CD4-positive, alpha-beta T cell treated with Interleukin-17A for 4 hours (primary cell): ENCODE measurements around the gene AGBL4.
"Not testable (repeated sequence)": the region's sequence is repeated elsewhere in the genome, so short reads cannot be mapped to it uniquely, and the experiment has no call there.

Experiments used
- DNase-seq: peaks from one replicate; pipeline ENCODE4 v3.0.0-alpha.2; 2020; ENCODE audit warnings: mixed read lengths

The AGBL4 gene

DNA sequence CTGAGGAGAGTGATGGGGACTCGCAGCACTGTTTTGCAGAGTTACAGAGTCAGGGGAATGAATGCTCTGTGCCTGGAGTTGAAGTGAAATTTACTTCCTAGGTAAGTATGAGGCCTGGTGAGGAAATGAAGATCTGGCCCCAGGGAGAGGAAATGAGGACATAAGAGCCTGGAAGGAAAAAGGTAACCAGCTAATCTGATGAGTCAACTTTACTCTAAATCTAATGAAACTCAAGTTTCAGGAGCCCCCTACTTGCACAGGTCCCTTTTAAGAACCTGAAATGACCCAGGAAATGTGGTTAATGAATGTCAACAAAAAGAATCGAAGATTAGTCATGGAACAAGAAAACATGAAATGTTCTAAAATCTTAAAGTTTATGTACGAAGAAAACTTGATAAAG lies 599.0 kb downstream of the AGBL4 start:
- no peak for DNase-seq

DNA sequence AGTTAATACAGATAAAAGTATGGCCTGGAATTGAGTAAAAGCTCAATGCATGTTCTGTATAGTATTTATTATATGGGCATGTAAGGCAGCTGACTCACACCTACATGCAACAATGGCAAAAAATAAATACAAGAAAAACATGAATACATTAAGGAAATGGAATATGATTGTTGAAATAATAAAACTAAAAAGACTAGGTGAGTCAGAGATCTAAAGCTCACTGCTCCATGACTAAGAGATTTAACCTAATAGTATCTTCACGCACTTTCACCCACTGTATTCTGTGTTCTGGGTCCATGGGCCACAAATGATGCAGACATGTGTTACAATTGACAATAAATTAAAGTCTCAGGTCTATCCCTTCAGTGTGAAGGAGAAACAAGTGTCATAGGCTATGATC lies 607.0 kb downstream of the AGBL4 start:
- no peak for DNase-seq

DNA sequence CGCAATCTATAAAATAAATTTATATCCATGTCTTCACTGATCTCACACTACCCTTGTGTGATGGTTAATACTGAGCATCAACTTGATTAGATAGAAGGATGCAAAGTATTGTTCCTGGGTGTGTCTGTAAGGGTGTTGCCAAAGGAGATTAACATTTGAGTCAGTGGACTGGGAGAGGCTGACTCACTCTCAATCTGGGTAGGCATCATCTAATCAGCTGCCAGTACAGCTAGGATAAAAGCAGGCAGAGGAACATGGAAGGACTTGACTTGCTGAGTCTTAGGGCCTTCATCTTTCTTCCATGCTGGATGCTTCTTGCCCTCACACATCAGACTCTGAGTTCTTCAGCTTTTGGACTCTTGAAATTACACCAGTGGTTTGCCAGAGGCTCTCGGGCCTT lies 615.4 kb downstream of the AGBL4 start:
- no peak for DNase-seq

DNA sequence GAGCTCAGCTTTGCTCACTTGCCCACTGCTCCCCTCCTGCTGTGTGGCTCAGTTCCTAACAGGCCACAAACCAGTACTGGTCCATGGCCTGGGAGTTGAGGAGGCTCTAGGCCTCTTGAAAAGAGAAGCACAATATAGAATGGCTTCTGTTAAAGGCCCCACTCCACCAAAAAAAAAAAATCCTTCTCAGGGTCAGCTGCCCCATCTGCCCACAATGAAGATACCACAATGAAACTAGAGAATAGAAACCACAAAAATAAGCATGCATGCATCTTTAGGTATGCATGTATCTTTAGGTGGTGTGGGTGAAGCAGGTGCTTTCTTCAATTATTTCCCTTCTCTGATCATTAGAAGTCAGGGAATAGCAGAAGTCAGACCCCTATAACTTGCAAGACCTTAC lies 626.7 kb downstream of the AGBL4 start:
- DNase-seq: no peak

DNA sequence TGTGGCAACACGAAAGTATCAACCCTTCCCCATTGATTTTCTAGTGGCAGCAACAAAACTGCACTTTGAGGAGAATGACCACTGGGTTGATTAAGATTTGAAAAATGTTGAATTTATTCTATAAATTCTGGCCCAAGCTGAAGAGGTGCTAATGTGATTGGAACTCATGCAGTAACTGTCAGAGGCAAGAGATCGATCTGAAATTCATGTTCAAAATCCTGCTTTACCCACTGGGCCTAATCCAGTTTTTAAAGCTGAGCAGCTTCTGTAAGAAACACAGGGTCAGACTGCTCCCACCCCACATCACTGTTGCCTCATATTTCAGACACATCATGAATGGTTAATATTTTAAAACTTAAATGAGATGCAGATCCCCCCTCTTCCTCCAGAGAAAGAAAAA lies 629.6 kb downstream of the AGBL4 start:
- DNase-seq: no peak

DNA sequence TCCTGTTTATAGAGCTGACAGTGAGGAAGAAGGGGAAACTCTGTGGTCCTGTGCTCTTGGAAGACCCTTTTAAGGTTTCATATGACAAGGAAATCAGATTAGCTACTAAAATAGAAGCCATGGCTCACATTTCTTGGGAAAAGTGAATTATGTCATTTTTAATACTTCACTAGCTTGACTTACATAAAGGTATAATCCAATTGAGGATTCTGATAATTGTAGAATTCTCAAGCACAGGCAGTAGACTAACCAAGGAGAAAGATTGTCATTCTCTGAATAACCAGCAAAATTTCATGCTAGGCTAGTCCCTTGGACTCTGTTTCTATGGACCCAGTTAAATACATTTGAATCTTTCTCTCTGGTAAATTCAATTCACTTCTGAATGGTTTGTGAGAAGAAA lies 634.1 kb downstream of the AGBL4 start:
- no peak for DNase-seq

DNA sequence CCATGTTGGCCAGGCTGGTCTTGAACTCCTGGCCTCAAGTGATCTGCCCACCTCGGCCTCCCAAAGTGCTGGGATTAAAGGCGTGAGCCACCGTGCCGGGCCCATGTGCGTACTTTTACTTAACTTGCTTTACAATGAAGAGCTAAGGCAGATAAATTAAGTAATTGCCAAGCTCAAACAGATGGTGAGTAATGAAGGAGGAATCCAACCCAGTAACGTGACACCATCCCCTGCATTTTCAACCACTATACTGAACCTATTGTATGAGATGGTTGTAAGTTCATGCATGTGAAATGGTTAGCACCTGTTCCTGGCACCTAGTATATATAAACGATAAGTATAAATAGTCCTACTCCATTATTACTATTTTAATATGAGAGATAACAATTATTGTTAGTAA lies 659.1 kb downstream of the AGBL4 start:
- no peak for DNase-seq

DNA sequence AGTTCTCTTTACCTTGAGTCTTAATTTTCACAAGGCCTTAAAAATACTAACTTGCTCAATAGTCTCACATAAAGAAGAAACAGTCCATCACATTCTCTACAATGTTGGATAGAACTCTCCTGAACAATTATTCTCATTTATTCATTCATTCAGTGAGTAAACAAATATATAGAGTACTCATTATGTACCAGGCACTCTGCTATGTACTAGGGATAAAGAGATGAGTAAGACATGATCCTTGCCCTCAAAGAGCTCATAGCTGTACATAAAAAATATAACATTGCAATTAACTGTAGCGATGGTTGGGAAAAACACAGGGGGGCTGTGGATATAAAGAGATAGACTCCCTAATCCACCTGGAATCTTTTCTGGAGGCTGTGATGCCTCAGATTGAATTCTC lies 660.1 kb downstream of the AGBL4 start:
- DNase-seq: no peak

DNA sequence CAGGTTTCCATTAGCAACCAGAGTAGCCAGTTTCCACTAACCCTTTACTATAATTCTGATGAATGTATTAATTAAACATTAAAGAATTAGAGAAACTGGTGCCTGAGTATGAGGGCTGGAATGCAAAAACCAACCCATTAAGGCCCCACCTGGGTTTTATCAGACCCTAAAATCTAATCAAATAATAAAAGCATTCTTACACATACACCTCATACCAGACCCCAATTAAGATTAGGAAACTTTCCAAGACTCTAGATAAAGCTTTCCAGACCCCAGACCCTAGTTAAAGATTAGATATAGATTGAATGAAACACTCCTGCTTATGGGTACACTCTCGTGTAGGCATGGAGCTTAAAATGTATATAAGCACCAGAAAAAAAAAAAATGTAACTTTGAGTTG lies 665.7 kb downstream of the AGBL4 start:
- DNase-seq: no peak

DNA sequence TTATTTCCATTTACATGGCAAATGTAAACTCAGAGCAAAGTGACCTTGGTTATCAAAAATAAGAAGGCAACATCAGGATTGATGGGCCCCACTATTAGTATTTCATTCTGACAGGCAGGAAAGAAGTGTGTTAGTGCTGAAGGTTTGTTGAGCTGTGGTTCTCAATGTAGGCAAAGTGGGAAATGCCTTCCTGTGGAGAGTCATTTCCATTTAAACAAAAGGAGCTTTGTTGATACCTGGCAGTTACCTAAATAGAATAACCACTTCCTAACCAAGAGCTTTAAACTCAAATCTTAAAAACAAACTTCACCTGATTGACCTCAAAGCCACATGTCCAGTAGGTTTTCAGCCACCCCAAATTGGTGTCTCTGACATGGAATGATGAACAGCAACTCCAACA lies 667.2 kb downstream of the AGBL4 start:
- DNase-seq: no peak

DNA sequence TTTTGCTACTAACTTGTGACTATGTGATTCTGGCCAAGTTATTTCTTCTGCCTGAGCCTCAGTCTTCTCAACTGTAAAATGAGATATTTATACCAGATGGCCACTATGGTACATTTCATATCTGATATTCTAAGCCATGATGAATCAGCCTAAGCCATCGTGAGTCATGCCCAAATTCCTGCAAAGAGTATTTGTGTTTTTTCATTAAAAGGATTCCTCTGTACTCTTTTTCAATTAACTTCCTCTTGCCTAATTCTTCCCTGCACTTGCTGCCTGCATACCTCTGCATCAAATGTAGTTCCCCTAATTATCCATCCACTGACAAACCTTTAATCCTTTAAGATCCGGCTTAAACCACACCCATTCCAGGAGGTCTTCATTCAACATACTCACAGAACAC lies 672.0 kb downstream of the AGBL4 start:
- DNase-seq: no peak

DNA sequence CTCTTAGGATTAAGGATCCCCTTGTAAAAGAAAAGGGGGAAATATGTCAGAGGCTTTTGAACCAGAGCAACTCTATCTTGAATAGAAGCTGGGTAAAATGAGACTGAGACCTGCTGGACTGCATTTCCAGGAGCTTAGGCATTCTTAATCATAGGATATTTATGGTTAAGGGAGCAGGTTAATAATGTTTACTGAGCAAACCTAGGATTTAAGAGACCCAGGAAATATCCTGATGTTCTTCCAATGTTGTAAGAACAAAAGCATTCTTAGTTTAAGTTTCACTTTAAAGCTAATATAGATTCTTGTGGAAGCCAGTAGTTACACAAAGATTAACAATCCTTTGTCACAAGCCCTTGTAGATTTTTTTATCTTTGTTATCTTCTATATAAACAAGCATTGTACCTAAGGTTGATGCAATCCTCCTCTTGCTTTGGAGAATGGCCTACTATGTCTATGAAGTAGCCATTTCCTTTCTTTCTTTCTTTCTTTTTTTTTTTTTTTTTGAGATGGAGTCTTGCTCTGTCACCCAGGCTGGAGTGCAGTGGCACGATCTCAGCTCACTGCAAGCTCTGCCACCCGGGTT lies 676.9 kb downstream of the AGBL4 start:
- no peak for DNase-seq

DNA sequence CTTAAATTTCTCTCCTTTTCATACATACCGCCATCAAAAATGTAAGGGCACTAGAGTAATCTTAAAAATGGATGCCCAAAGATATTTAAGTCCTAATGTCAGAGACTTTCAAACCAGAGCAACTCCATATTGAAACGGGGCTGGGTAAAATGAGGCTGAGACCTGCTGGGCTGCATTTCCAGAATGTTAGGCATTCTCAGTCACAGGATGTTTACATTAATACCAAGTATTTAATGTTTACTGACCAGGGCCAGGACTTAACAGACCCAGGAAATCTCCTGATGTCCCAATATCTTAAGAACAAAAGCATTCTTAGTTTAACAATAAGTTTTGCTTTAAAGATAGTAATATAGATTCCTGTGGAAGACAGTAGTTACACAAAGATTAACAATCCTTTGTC lies 683.2 kb downstream of the AGBL4 start:
- no peak for DNase-seq

DNA sequence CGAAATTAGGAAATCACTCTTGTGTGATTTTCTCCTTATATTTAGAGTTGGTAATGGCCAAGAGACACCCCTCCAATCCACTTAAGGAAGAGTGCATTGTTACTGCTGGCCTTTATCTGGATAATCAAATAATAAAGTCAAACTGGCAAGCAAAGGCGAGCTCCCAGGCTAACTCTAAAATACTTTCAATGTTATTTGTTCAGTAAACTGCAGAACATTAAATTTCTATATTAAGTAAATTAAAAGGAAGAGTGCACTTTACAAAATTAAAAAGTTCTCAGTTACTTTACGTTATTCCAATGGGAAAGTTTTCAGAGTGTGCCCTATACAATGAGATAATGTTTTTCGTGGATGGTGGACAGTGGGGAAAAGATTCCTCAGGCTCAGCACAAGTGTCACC lies 684.7 kb downstream of the AGBL4 start:
- DNase-seq: no peak

DNA sequence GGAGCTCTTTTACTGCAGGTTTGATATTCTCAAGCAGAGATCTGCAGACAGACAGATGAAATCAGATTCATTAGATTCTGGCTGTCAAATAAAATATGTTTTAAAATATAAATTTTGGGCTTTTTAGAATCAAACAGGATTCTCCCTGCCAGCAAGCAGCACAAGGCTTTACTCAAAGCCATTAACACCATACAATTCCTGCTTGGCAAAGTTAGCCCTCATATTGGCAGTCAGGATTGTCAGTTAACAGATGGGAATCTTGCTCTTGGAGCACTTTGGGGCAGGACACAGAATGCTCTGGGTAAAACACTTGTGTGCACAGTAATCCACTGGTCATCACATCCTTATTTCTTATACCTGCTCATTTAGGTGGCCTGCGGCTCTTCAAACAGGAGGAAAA lies 686.5 kb downstream of the AGBL4 start:
- no peak for DNase-seq

DNA sequence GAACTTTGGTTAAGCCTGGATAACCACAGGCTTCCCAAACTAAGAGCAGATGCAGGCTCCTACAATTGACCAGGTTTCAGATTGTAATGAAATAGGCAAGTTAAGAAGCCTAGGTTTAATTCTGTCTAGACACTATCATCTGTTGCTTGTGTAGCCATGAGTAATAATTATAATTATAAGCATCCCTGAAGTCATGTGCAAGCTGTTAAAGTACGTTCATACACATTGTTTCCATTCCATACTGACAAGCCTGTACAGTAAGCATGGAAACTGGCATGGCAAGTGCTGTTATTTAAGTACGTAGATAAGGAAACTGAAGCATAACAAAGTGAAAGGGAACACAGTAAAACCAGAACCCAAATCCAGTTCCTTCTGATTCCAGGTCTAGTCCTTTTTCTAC lies 689.8 kb downstream of the AGBL4 start:
- DNase-seq: no peak

DNA sequence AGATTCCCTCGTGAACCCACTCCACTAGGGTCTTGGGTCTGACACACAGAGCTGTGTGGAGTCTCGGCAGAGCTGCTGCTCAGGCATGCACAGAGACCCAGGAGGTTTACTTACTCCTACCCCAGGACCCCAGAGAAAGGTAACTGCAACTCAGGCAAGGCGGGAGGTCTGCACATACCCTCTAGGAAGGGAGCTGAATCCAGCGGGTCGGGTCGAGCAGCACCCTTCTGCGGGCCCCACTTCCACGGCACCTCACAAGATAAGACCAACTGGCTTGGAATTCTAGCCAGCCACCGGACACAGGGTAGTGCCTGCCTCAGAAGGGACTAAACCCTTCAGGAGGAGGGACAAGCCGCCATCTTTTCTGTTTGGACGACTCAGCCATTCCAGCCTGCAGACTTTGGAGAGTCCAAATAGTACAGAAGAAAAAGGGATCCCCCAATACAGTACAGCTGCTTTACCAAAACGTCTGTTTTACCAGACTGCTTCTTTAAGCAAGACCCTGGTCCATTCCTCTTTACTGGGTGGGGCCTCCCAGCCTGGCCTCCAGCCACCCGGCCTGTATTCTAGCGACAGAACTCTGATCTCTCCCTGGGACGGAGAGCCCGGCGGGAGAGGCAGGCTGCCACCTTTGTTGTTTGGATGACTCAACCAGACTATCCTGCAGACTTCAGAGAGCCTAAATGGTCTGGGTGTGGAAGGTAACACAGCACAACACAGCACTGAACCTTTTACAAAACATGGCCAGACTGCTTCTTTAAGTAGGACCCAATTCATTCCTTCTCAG lies 692.5 kb downstream of the AGBL4 start:
- no peak for DNase-seq

DNA sequence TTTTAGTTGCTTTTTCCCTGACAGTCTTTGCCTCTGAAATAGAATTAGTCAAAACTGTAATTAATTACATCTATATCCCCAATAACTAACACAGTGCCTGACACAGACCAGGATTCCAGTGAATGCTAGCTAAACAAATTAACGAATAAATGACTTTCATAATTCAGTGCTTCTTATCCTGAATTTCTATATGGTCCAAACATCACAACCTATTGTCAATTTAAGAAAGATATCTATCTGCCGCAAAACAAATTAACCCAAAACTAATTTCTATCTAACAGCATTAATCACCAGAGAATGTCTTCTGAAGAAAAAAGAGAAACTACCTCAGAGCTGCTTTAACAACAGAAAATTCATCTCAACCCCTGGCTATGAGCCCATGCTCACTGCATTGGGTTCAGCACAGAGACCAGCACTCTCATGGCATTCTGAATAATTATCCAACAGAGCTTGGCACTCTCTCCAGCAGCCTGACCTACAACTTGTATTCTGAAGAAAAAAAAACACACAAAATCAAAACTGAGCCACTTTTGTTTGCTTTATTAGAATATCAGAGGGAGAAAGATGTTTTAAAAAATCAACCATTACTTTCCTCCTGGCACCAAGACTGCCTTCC lies 699.7 kb downstream of the AGBL4 start:
- DNase-seq: no peak

DNA sequence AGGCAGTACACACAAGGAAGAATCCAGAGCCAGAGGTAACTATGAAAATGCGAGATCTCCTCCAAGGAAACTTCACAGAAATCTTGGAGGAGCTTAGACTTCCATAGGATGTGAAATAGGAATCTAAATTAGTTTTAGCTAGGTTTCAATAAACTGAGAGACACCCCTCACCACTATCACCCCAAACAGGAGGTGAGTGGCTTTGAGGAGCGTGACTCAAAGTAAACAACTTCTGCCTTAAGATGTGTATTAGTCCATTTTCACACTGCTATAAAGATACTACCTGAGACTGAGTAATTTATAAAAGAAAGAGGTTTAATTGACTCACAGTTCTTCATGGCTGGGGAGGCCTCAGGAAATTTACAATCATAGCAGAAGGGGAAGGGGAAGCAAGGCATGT lies 703.3 kb downstream of the AGBL4 start:
- DNase-seq: not testable (repeated sequence)

DNA sequence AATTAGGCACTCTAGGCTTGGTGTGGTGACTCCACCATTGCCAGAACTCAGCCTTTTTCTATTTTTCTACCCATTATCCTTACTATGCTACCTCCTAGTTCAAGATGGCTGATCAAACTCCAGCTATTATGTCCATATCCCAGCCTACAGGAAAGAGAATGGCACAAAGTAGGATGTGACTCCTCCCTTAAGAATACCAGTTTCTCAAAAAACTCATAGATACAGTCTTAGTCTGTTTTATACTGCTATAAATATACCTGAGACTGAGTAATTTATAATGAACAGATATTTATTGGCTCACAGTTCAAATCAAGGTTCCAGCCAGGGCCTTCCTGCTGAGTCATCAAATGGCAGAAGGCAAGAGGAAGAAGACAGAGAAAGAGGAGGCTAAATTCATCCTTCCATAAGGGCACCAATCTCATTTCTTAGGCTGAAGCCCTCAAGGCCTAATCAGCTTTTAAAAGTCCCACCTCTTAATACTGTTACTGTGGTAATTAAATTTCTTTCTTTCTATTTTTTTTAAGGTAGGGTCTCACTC lies 704.3 kb downstream of the AGBL4 start:
- no peak for DNase-seq

DNA sequence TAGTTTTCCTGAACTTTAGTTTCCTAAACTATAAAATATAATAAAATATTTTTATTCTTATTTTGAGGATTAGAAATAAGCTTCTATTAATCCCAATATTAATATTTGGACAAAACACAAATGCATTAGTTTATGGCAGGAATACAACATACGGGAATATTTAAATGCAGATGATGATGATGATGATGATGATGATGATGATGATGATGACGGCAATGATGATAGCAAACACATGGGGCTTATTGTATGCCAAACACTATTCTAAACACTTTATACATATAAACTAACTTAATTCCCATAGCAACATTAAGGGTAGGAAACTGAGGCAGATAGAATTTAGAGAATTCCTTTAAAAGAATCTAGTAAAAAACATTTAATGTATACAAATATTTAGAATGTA lies 705.5 kb downstream of the AGBL4 start:
- DNase-seq: no peak

DNA sequence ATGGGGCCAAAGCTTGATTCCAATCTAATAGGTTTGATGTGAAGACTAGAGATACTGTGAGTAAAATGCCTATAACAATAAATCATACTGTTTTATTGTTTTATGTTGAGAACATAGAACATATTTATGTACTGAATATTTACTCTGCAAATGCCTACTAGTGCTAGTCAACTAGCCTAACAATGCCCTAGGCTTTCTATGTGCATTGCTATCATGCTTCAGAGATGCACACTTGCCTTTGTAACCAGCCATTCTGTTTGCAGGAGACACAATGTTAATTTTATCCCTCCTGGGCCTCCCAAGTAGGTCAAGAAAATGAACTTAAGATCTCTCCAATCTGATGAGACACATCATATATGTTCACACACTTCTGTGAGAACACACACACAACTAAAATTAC lies 716.3 kb downstream of the AGBL4 start:
- DNase-seq: no peak

DNA sequence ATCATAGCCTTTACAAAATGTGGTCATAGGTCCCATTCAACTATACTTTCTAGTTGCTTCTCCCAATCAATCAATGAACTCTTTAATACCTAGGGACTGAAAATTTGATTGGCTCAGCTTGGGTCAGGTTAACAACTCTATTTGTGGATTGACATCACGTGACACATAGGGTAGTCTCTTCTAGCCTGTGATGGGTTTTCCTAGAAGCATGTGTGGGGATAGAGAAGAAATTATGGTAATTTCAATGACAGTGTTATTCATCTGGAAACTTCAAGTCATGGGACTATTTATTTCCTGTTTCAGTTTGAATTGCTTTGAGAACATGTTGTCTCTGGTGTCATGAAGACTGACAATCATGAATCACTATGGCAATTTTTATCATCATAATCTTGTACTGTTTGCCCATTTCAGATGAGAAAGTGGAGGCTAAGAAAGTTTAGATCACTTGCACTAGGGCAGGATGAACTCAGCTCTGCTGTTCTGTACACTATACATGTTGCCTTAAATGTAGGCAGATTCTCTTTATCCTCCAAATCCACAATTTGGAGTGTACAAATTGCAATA lies 717.2 kb downstream of the AGBL4 start:
- DNase-seq: no peak

DNA sequence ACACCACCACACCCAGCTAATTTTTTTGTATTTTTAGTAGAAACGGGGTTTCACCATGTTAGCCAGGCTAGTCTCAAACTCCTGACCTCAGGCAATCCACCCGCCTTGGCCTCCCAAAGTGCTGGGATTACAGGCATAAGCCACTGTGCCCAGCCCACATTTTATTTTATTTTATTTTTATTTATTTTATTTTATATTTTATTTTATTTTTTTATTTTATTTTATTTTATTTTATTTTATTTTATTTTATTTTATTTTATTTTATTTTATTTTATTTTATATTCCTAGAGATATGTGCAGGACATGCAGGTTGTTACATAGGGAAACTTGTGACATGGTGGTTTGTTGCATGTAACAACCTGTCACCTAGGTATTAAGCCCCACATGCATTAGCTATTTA lies 721.4 kb downstream of the AGBL4 start:
- DNase-seq: not testable (repeated sequence)
